Neural cell (in vitro differentiated cells): ENCODE results near the gene LAMTOR1. TPM values are rescaled to one million over a fixed set of nuclear protein-coding genes. Genes with fewer than 3 reads are reported as not detected.

Source experiments
- H2AFZ ChIP-seq: fragments of 200-600, 300-800 bp; sonication (generic), shearing (Covaris generic); 2 replicates; pipeline ENCODE4 v1.6.0; 2014; ENCODE audit warnings: low read depth, mild to moderate bottlenecking, antibody characterized with exemption, low read length, moderate library complexity
- H3F3A ChIP-seq: fragments of 200-600 bp; shearing (Covaris generic); 2 replicates; pipeline ENCODE4 v1.6.1; 2016; ENCODE audit warnings: mild to moderate bottlenecking, moderate library complexity, mixed read lengths, antibody characterized with exemption, low read length; ENCODE audit not compliant: insufficient read depth, poor library complexity, severe bottlenecking
- H3K27ac ChIP-seq: fragments of 200-600, 300-800 bp; sonication (generic), shearing (Covaris generic); 2 replicates; pipeline ENCODE4 v1.5.1; 2014; ENCODE audit warnings: mild to moderate bottlenecking, low read length, moderate library complexity
- H3K27me3 ChIP-seq: fragments of 300-800, 200-600 bp; sonication (generic), shearing (Covaris generic); 2 replicates; pipeline ENCODE4 v1.6.0; 2014; ENCODE audit warnings: mild to moderate bottlenecking, low read depth, low read length, moderate library complexity; ENCODE audit not compliant: insufficient read depth
- H3K36me3 ChIP-seq: fragments of 300-800, 200-600 bp; sonication (generic), shearing (Covaris generic); 2 replicates; pipeline ENCODE4 v1.5.1; 2014; ENCODE audit warnings: mild to moderate bottlenecking, antibody characterized with exemption, low read length, moderate library complexity; ENCODE audit not compliant: insufficient read depth
- H3K4me2 ChIP-seq: fragments of 300-800, 200-600 bp; sonication (generic), shearing (Covaris generic); 2 replicates; pipeline ENCODE4 v1.6.0; 2014; ENCODE audit warnings: mild to moderate bottlenecking, low read length
- H3K4me3 ChIP-seq: fragments of 300-800, 200-600 bp; sonication (generic), shearing (Covaris generic); 2 replicates; pipeline ENCODE4 v1.5.1; 2014; ENCODE audit warnings: mild to moderate bottlenecking, low read length, moderate library complexity
- H3K79me2 ChIP-seq: fragments of 200-600 bp; shearing (Covaris generic); replicated peaks from 2 replicates; pipeline ENCODE4 v1.6.0; 2014; ENCODE audit warnings: mild to moderate bottlenecking, low read length, moderate library complexity; ENCODE audit not compliant: insufficient read depth
- H3K9ac ChIP-seq: fragments of 300-800, 200-600 bp; sonication (generic), shearing (Covaris generic); 2 replicates; pipeline ENCODE4 v1.6.1; 2016; ENCODE audit warnings: mild to moderate bottlenecking, low read length, mixed read lengths
- H3K9me2 ChIP-seq: fragments of 200-600 bp; shearing (Covaris generic); 2 replicates; pipeline ENCODE4 v1.6.1; 2016; ENCODE audit warnings: mild to moderate bottlenecking, low read length, mixed read lengths; ENCODE audit not compliant: insufficient read depth
- H3K9me3 ChIP-seq: fragments of 200-600, 300-800 bp; sonication (generic), shearing (Covaris generic); 2 replicates; pipeline ENCODE4 v1.6.1; 2016; ENCODE audit warnings: mild to moderate bottlenecking, mixed run types, low read length, moderate library complexity, mixed read lengths
- H4K20me1 ChIP-seq: fragments of 200-600 bp; shearing (Covaris generic); 2 replicates; pipeline ENCODE4 v1.6.1; 2016; ENCODE audit warnings: mild to moderate bottlenecking, mixed run types; ENCODE audit not compliant: insufficient read depth
- CTCF ChIP-seq: fragments of 450-650 bp; IDR thresholded peaks from 2 replicates; pipeline ENCODE4 v1.5.1; 2014; ENCODE audit warnings: antibody characterized with exemption, mild to moderate bottlenecking, moderate library complexity; ENCODE audit not compliant: poor library complexity, severe bottlenecking
- EP300 ChIP-seq: fragments of 450-650 bp; conservative IDR thresholded peaks from 2 replicates; pipeline ENCODE4 v1.6.1; 2014; ENCODE audit warnings: antibody characterized with exemption, mild to moderate bottlenecking, moderate library complexity; ENCODE audit not compliant: poor library complexity, severe bottlenecking
- EZH2 ChIP-seq: fragments of 200-600, 300-800 bp; shearing (Covaris generic), sonication (generic); IDR thresholded peaks from 2 replicates; pipeline ENCODE4 v1.6.1; 2014; ENCODE audit warnings: antibody characterized with exemption, low read length, borderline replicate concordance, mild to moderate bottlenecking; ENCODE audit not compliant: insufficient read depth, poor library complexity, severe bottlenecking
- MXI1 ChIP-seq: fragments of 450-650 bp; conservative IDR thresholded peaks from 2 replicates; pipeline ENCODE4 v1.6.1; 2014; ENCODE audit warnings: antibody characterized with exemption, mild to moderate bottlenecking; ENCODE audit not compliant: poor library complexity, severe bottlenecking
- POLR2AphosphoS5 ChIP-seq: IDR thresholded peaks from 2 replicates; pipeline ENCODE4 v1.6.1; 2012
- RAD21 ChIP-seq: fragments of 450-650 bp; conservative IDR thresholded peaks from 2 replicates; pipeline ENCODE4 v1.6.1; 2014; ENCODE audit warnings: antibody characterized with exemption, mild to moderate bottlenecking, moderate library complexity
- REST ChIP-seq: IDR thresholded peaks from 2 replicates; pipeline ENCODE4 v1.6.1; 2012; ENCODE audit warnings: borderline replicate concordance
- SMC3 ChIP-seq: fragments of 450-650 bp; conservative IDR thresholded peaks from 2 replicates; pipeline ENCODE4 v1.6.1; 2014; ENCODE audit warnings: antibody characterized with exemption, mild to moderate bottlenecking, moderate library complexity; ENCODE audit not compliant: poor library complexity
- TAF1 ChIP-seq: IDR thresholded peaks from 2 replicates; pipeline ENCODE4 v1.6.1; 2012; ENCODE audit warnings: low read depth
- polyA plus RNA-seq: library from polyadenylated mRNA; depleted of rRNA; stranded (reverse); fragments of >200 nt; gene quantifications from 2 replicates; pipeline ENCODE4 v1.2.3, GENCODE V29; 2014

LAMTOR1 gene
- polyA plus RNA-seq, 1 donor from 2014 or later: 108 TPM

GRCh38 chr11:72091292-72091691 lies 11.8 kb downstream of the LAMTOR1 start:
- Histone ChIP-seq H3F3A (no peaks in the 10 kb centered on the region), H3K4me2 (no peak overlapping the region), H2AFZ (no peak overlapping the region), H3K27me3 (no peaks in the 10 kb centered on the region), H3K36me3 (no peaks in the 10 kb centered on the region), H3K27ac (no peak overlapping the region), H3K4me3 (no peak overlapping the region), H3K79me2 (no peaks in the 10 kb centered on the region), H3K9me2 (no peaks in the 10 kb centered on the region), H3K9ac (no peak overlapping the region), H4K20me1 (no peaks in the 10 kb centered on the region), H3K9me3 (no peaks in the 10 kb centered on the region)
- TF ChIP-seq REST (no peak), MXI1 (no peak), POLR2AphosphoS5 (no peak), EP300 (no peak), CTCF (peak; percentile 84), EZH2 (no peak), RAD21 (peak; percentile 79), SMC3 (peak; percentile 92), TAF1 (no peak)

GRCh38 chr11:72088076-72088808 lies 14.9 kb downstream of the LAMTOR1 start:
- no peak overlapping the region for H2AFZ ChIP-seq
- no peak overlapping the region for H3K4me3 ChIP-seq
- no peaks in the 10 kb centered on the region for H3K9me3 ChIP-seq
- no peaks in the 10 kb centered on the region for H3K27me3 ChIP-seq
- H4K20me1 ChIP-seq: no peaks in the 10 kb centered on the region
- no peaks in the 10 kb centered on the region for H3K9me2 ChIP-seq
- no peaks in the 10 kb centered on the region for H3K36me3 ChIP-seq
- no peaks in the 10 kb centered on the region for H3F3A ChIP-seq
- no peaks in the 10 kb centered on the region for H3K79me2 ChIP-seq
- no peak overlapping the region for H3K27ac ChIP-seq
- no peak for TF ChIP-seq POLR2AphosphoS5
- no peak for TF ChIP-seq RAD21
- no peak for TF ChIP-seq REST
- TF ChIP-seq EP300: no peak
- no peak for TF ChIP-seq MXI1
- no peak overlapping the region for H3K4me2 ChIP-seq
- no peak overlapping the region for H3K9ac ChIP-seq
